ENCODE results near the gene PRLR.

PRLR gene

GRCh38 chr5:35223787-35224395 is 6.4 kb downstream of the PRLR start:
- no peak overlapping the region for H3K4me3 ChIP-seq
- no peaks in the 10 kb centered on the region for H3K36me3 ChIP-seq (replicated peaks)
- no peak for DNase-seq (ENCODE audit: low spot score in 2 of 2)
- no peaks in the 10 kb centered on the region for H3K9me3 ChIP-seq
- H3K4me1 ChIP-seq: no peaks in the 10 kb centered on the region; the same call in 1 of the 2 replicates
- no peaks in the 10 kb centered on the region for H3K27me3 ChIP-seq (ENCODE audit: low read depth)
- in situ Hi-C loops (cut with MboI; ENCODE audit: low sequenced_read_pairs): no loop called here

- H3K36me3 ChIP-seq (replicated peaks): no peaks in the 10 kb centered on the region
- in situ Hi-C loops (cut with MboI; ENCODE audit: low sequenced_read_pairs): no loop called here
These were observed 9.3 kb downstream of the PRLR start for GRCh38 chr5:35220967-35221366.

DNA sequence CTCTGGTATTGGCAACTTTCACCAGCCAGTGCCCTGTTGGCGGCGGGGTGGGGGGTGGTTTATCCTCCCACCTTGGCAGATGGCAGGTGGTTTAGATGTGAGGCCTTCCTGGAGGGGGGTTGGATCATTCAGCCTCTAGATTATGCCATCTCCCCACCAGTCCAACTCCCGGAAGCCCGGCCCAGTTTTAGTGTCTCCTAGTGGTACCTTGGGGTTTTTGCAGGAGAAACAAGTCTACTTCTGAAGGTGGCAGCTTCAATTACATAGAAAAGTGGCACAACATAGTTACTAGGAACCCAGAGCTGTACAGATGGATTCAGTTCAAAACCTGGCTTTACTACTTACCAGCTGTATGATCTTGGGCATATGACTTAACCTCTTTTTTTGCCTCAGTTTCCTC is 11.3 kb downstream of the PRLR start:
- H3K4me1 ChIP-seq: no peaks in the 10 kb centered on the region; the same call in 1 of the 2 replicates
- in situ Hi-C loops (cut with MboI; ENCODE audit: low sequenced_read_pairs): no loop called here
- no peaks in the 10 kb centered on the region for H3K9me3 ChIP-seq
- no peaks in the 10 kb centered on the region for H3K36me3 ChIP-seq (replicated peaks)
- DNase-seq (ENCODE audit: low spot score in 2 of 2): no peak
- H3K4me3 ChIP-seq: no peak overlapping the region
- no peaks in the 10 kb centered on the region for H3K27me3 ChIP-seq (ENCODE audit: low read depth)

More at GRCh38 chr5:35220967-35221366, 9.3 kb downstream of the PRLR start:
- Histone ChIP-seq H3K4me1 (no peaks in the 10 kb centered on the region; the same call in 1 of the 2 replicates), H3K4me3 (no peak overlapping the region), H3K9me3 (no peaks in the 10 kb centered on the region), H3K27me3 (ENCODE audit: low read depth) (no peaks in the 10 kb centered on the region)
- no peak for DNase-seq (ENCODE audit: low spot score in 2 of 2)

GRCh38 chr5:35214051-35214450 is 16.2 kb downstream of the PRLR start:
- no peak for DNase-seq (ENCODE audit: low spot score in 2 of 2)
- Histone ChIP-seq H3K4me3 (no peak overlapping the region), H3K4me1 (no peaks in the 10 kb centered on the region), H3K27me3 (ENCODE audit: low read depth) (no peaks in the 10 kb centered on the region), H3K36me3 (replicated peaks) (no peaks in the 10 kb centered on the region), H3K9me3 (no peaks in the 10 kb centered on the region)
- in situ Hi-C loops (cut with MboI; ENCODE audit: low sequenced_read_pairs): no loop called here

DNA sequence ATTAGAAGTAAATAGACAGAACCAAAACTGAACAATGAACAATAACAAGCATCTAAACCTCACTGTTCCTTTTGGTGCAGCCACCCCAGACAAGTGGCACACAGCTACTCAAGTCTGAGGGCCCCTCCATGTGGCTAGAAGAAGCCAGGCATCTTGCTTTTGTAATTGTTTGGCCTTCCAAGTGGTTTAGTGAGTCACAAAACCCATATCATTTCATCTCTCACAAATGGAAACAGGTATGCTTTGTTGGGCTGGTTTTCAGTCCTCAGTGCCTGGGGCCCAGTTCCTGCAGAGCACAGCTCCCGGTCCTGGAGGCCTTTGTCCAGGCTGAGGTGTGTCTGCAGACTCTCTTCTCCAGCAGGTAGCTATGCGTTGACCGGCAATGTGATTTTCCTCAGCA is 16.7 kb downstream of the PRLR start:
- Histone ChIP-seq H3K4me3 (no peak overlapping the region), H3K4me1 (no peaks in the 10 kb centered on the region), H3K9me3 (no peaks in the 10 kb centered on the region), H3K27me3 (ENCODE audit: low read depth) (no peaks in the 10 kb centered on the region), H3K36me3 (replicated peaks) (no peaks in the 10 kb centered on the region)
- no peak for DNase-seq (ENCODE audit: low spot score in 2 of 2)
- in situ Hi-C loops (cut with MboI; ENCODE audit: low sequenced_read_pairs): no loop called here

GRCh38 chr5:35212122-35212982 is 17.9 kb downstream of the PRLR start:
- no peaks in the 10 kb centered on the region for H3K4me1 ChIP-seq
- in situ Hi-C loops (cut with MboI; ENCODE audit: low sequenced_read_pairs): no loop called here
- no peaks in the 10 kb centered on the region for H3K36me3 ChIP-seq (replicated peaks)
- no peak overlapping the region for H3K4me3 ChIP-seq
- no peaks in the 10 kb centered on the region for H3K9me3 ChIP-seq
- H3K27me3 ChIP-seq (ENCODE audit: low read depth): no peaks in the 10 kb centered on the region
- no peak for DNase-seq (ENCODE audit: low spot score in 2 of 2)

GRCh38 chr5:35209862-35210261 is 20.4 kb downstream of the PRLR start:
- no peaks in the 10 kb centered on the region for H3K36me3 ChIP-seq (replicated peaks)
- in situ Hi-C loops (cut with MboI; ENCODE audit: low sequenced_read_pairs): no loop called here
- H3K4me3 ChIP-seq: no peak overlapping the region
- H3K27me3 ChIP-seq (ENCODE audit: low read depth): no peaks in the 10 kb centered on the region
- no peaks in the 10 kb centered on the region for H3K9me3 ChIP-seq
- DNase-seq (ENCODE audit: low spot score in 2 of 2): no peak
- no peaks in the 10 kb centered on the region for H3K4me1 ChIP-seq

DNA sequence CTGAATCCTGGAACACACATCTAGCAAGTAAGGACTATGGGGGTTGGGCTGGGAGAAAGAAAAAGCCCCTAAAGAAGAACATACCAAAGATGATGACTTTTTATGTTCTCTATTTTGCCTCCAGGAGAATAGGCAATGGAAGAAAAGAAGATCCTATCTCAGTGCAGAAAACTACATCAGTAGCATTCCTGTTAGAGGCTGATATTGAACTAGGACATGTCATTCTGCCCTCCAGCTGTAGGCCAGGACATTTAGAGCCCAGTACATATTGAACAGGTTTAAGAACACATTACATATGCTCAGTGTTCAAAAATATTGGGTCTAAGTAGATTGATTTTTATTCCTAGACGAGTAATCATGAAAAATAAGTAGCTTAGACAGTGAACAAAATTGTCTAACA is 24.7 kb downstream of the PRLR start:
- Histone ChIP-seq H3K4me3 (no peak overlapping the region), H3K27me3 (ENCODE audit: low read depth) (no peaks in the 10 kb centered on the region), H3K9me3 (no peaks in the 10 kb centered on the region), H3K36me3 (replicated peaks) (no peaks in the 10 kb centered on the region), H3K4me1 (peaks cover 2% of the 10 kb centered on the region; the same call in 1 of the 2 replicates)
- in situ Hi-C loops (cut with MboI; ENCODE audit: low sequenced_read_pairs): no loop called here
- no peak for DNase-seq (ENCODE audit: low spot score in 2 of 2)

DNA sequence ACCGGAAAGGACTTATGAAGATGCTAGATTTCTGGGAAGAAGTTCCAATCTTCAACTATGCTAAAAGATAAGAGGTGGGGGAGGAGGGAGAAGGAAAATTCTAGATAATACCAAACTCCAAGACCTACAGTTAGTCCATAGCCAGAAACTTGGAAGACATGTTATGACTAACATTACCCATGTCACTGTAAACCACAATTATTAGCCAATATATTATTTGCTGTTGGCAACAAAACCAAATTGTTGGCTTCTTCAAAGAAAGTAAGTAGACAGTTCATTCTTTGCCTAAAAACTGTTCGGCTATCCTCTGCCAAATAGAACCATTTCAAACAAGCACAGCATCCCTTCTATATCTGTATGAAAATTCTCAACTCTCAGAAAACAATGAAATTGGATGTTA is 25.1 kb downstream of the PRLR start:
- Histone ChIP-seq H3K27me3 (ENCODE audit: low read depth) (no peaks in the 10 kb centered on the region), H3K36me3 (replicated peaks) (no peaks in the 10 kb centered on the region), H3K4me3 (no peak overlapping the region), H3K9me3 (no peaks in the 10 kb centered on the region), H3K4me1 (peaks cover 2% of the 10 kb centered on the region; the same call in 1 of the 2 replicates)
- in situ Hi-C loops (cut with MboI; ENCODE audit: low sequenced_read_pairs): no loop called here
- DNase-seq (ENCODE audit: low spot score in 2 of 2): no peak

GRCh38 chr5:35203403-35203802 is 26.9 kb downstream of the PRLR start:
- in situ Hi-C loops (cut with MboI; ENCODE audit: low sequenced_read_pairs): no loop called here
- DNase-seq (ENCODE audit: low spot score in 2 of 2): no peak
- H3K36me3 ChIP-seq (replicated peaks): no peaks in the 10 kb centered on the region
- peaks cover 2% of the 10 kb centered on the region; the same call in 1 of the 2 replicates for H3K4me1 ChIP-seq
- H3K4me3 ChIP-seq: no peak overlapping the region
- H3K9me3 ChIP-seq: no peaks in the 10 kb centered on the region
- no peaks in the 10 kb centered on the region for H3K27me3 ChIP-seq (ENCODE audit: low read depth)

DNA sequence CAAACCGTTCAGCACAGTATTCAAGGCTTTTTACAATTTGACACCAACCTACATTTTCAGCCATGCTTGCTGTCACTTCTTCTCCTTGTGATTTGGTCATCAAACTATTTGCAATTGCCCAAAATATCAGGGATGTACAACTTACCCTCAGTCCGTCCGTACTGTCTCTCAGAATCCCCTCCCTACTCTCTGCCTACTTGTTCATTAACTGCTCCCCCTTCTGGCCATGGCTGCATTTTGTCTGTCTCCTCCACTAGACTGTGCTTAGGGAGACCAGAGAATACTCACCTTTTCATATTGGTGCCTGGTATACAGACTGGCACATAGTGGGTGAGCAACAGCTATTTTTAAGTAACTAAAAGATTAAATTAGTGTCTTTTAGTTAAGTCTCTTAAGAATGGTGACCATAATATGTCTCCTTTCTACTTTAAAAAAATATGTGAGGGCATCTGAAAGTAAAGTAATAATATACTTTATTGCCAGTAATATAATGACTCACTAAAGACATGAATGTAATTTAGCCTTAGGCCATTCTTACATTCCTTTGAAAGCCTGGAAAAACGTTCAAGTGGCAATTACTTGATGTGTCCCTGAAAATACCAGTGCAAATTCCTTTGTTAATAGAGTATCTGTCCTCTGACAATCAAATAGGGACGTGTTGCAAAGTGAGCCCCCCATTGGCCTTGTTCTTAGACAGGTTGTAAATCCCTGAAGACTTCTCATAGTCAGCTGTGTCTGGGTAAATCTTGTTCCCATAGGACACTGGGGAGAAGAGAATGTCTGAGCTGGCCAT is 27.8 kb downstream of the PRLR start:
- Histone ChIP-seq H3K4me1 (peaks cover 2% of the 10 kb centered on the region; the same call in 1 of the 2 replicates), H3K27me3 (ENCODE audit: low read depth) (no peaks in the 10 kb centered on the region), H3K9me3 (no peaks in the 10 kb centered on the region), H3K4me3 (no peak overlapping the region), H3K36me3 (replicated peaks) (no peaks in the 10 kb centered on the region)
- DNase-seq (ENCODE audit: low spot score in 2 of 2): peak; percentile 76 to 86
- in situ Hi-C loops (cut with MboI; ENCODE audit: low sequenced_read_pairs): no loop called here

DNA sequence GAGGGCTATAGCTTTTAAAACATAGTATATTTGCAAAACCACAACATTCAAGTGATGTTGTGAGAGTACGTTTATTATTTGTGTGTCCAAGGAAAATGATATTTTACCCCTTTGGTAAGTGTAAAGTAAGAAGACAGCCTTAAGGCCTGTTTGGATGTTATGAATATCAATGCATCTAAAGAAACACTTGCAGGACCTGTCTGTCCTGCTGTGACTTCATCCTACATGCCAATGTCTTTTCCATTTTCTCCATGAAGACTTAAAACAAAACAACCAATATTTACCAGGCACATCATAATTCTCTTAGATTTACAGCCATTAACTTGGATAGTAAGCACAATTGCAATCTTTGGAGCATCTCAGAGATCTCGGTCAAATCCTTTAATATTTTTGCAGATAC is 29.0 kb downstream of the PRLR start:
- peaks cover 2% of the 10 kb centered on the region; the same call in 1 of the 2 replicates for H3K4me1 ChIP-seq
- H3K9me3 ChIP-seq: no peaks in the 10 kb centered on the region
- no peaks in the 10 kb centered on the region for H3K36me3 ChIP-seq (replicated peaks)
- DNase-seq (ENCODE audit: low spot score in 2 of 2): no peak
- in situ Hi-C loops (cut with MboI; ENCODE audit: low sequenced_read_pairs): no loop called here
- H3K27me3 ChIP-seq (ENCODE audit: low read depth): no peaks in the 10 kb centered on the region
- no peak overlapping the region for H3K4me3 ChIP-seq

DNA sequence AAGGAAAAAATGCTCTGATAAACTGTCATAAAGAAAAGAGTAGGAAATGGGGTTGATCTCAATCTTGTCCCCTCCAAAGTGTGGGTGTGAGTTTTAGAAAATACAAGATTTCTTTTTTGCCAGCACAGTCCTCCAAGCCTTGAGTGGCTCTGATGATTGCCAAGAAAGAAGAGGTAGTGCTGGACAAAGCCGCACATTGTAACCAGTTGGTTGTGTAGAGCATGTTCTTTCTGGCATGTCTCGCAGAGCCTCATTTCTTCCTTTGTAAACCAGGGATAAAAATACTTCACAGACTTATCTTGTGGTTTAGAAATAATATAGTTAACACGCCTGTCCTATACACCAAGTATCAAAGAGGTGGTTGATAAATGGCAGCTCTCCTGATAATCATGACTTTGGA is 30.4 kb downstream of the PRLR start:
- in situ Hi-C loops (cut with MboI; ENCODE audit: low sequenced_read_pairs): no loop called here
- Histone ChIP-seq H3K4me3 (no peak overlapping the region), H3K27me3 (ENCODE audit: low read depth) (no peaks in the 10 kb centered on the region), H3K4me1 (peaks cover 2% of the 10 kb centered on the region; the same call in 1 of the 2 replicates), H3K9me3 (no peaks in the 10 kb centered on the region), H3K36me3 (replicated peaks) (no peaks in the 10 kb centered on the region)
- DNase-seq (ENCODE audit: low spot score in 2 of 2): no peak

- in situ Hi-C loops (cut with MboI; ENCODE audit: low sequenced_read_pairs): no loop called here
- no peaks in the 10 kb centered on the region for H3K27me3 ChIP-seq (ENCODE audit: low read depth)
- H3K4me3 ChIP-seq: no peak overlapping the region
- peaks cover 2% of the 10 kb centered on the region; the same call in 1 of the 2 replicates for H3K4me1 ChIP-seq
- no peak for DNase-seq (ENCODE audit: low spot score in 2 of 2)
- no peaks in the 10 kb centered on the region for H3K36me3 ChIP-seq (replicated peaks)
- H3K9me3 ChIP-seq: no peaks in the 10 kb centered on the region
These were observed 31.6 kb downstream of the PRLR start for GRCh38 chr5:35198686-35199085.
